Stimulated activated CD8-positive, alpha-beta memory T cell treated with anti-CD3 and anti-CD28 coated beads, Interleukin-7, amount 100 ng/mL, for 1 hour (primary cell): Measurements from ENCODE around the gene DHH.
"Not testable (repeated sequence)": the region's sequence is repeated elsewhere in the genome, so short reads cannot be mapped to it uniquely, and the experiment has no call there.

Experiments used
- DNase-seq, 2 donors: peaks; one replicate each; pipeline ENCODE4 v3.0.0-alpha.2; 2020; ENCODE audit warnings: low read depth in 2 of 2

The DHH gene

GRCh38 chr12:49070971-49071370, 23.6 kb downstream of the DHH start:
- DNase-seq, result no peak

DNA sequence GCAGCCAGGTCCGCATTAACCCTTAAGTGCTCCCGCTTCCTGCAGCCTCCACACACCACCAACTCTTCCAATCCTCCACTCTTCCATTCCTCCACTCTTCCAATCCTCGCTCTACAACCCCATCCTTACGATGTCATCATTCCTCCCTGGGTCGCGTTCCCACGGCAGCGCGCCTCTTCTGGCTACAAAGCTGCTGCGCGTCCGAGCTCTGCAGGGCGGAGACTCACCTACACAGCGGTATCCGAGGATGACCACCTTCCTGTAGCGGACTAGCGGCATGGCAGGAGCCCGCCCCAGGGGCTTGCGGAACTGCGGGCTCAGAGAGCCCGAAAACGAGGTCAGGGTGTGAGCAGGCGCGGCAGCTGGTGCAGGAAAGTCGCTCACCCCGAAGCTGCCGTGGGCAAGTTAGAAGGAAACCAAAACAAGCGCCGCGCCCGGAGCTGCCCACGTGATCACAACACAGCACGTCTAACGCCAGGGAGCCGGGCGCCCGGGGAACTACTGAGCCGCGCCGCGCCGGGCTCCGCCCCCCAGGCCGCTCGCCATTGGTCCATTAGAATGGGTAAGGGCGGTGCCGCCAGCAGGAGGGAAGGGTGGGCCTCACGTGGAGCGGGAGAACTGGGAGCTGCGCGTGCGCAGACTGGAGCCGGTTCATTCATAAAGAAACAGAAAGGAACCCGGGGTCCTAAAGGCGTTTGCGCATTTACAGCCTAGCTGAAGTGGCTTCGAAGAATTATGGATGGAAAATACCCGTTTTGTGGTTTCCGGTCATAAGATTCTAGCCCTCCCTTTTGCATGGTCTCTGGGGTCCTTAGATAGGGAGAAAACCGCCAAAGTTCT, 24.9 kb downstream of the DHH start, which contains the start of gene RHEBL1:
Gene RHEBL1, minus strand, starts transcription at position 473 of the 840 bp plus-strand sequence. Its CDS starts 194 bp downstream, at position 279.
- peak; percentile 95 to 96 for DNase-seq

GRCh38 chr12:49068879-49069506, 25.6 kb downstream of the DHH start:
- no peak for DNase-seq

- DNase-seq, result no peak
Measured at GRCh38 chr12:49066120-49066519, 28.5 kb downstream of the DHH start.

- no peak for DNase-seq
Measured at GRCh38 chr12:49064767-49065152, 29.8 kb downstream of the DHH start.

GRCh38 chr12:49061916-49062315, 32.7 kb downstream of the DHH start:
- not testable (repeated sequence) for DNase-seq

- DNase-seq, result no peak
Measured at GRCh38 chr12:49061157-49061650, 33.4 kb downstream of the DHH start.

- peak; percentile 67 to 75 for DNase-seq
Measured at GRCh38 chr12:49060237-49061156, 34.1 kb downstream of the DHH start, which contains the start of gene KMT2D. KMT2D (minus strand) TSS chr12:49060794; CDS start chr12:49055324, 5,470 bp downstream.

DNA sequence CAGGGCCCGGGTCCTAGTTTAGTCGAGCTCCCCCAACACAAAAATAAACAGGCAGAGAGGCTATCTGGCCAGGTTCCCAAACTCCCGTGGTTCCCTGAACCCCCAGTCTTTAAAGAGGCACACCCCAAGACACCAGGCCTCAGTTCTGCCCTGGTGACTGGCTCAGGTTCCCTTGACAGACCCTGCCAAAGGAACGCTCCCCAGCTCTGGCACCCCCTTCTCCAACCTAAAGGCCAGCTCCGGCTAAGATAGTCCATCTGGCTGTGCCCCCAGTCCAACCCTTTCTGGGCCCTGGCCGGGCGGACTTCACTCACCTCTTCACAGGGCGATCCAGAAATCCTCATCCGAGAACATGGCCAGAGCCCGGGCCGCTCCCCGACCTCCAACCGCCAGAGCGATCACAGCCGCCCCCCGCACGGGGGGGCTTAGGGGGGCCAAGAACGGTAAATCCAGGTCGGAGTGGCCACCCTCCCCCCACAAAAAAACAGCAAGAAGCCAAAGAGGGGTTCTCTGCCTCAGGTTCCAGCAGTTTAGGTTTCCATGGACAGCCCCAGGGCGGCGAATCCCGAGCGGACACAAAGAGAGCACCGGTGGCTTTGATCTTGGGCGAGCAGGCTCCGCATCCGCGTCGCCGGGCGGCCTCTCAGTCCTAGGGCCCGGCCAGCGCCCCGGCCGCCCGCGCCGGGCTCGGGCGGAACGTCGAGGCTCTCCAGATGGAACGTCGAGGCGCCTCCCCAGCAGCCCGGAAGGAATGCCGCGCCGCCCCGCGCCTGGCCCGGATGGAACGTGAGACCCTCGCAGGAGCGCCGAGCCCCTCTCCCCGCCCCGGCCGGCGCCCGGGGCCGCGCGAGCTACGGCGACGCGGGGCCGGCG, 35.1 kb downstream of the DHH start:
- DNase-seq, result no peak

DNA sequence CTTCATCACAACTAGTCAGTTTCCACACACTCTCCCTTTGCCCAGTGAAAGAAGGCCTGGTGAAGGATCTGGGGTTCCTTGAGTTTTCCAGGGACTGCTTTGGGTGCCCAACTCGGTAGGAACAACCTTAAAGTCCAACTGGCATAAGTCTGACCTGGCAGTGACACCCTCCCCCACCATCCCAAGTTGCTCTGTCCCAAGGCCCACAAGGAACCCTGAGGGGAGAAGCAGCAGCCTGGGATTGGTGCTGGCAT, 35.6 kb downstream of the DHH start:
- no peak for DNase-seq

GRCh38 chr12:49058366-49059044, 36.1 kb downstream of the DHH start:
- no peak for DNase-seq

- DNase-seq, result no peak
Measured at GRCh38 chr12:49057888-49058287, 36.7 kb downstream of the DHH start.

- DNase-seq, result no peak
Measured at GRCh38 chr12:49055978-49056754, 38.4 kb downstream of the DHH start.

- no peak for DNase-seq
Measured at GRCh38 chr12:49055092-49055491, 39.5 kb downstream of the DHH start.

GRCh38 chr12:49054524-49054923, 40.1 kb downstream of the DHH start:
- DNase-seq, result no peak

DNA sequence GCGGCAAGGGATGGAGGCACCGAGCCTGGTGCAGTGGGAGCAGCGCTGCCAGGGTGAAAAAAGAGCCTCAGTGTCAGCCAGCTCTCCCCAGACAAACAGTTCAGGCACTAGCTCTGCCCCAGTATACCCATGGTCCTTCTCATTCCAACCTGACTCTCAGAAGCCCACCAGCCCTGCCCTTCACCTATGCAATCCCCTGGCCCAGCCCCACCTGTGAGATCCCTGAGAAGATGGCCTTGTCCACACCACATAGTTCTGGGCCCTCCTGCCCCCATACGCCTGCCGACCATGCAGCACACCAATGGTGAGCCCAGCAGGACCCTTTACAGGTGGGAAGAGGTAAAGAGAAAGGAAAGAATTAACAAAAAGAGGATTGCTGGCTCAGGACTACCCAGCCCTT, 40.5 kb downstream of the DHH start:
- DNase-seq, result no peak

- no peak for DNase-seq
Measured at GRCh38 chr12:49052451-49053208, 42.0 kb downstream of the DHH start.

DNA sequence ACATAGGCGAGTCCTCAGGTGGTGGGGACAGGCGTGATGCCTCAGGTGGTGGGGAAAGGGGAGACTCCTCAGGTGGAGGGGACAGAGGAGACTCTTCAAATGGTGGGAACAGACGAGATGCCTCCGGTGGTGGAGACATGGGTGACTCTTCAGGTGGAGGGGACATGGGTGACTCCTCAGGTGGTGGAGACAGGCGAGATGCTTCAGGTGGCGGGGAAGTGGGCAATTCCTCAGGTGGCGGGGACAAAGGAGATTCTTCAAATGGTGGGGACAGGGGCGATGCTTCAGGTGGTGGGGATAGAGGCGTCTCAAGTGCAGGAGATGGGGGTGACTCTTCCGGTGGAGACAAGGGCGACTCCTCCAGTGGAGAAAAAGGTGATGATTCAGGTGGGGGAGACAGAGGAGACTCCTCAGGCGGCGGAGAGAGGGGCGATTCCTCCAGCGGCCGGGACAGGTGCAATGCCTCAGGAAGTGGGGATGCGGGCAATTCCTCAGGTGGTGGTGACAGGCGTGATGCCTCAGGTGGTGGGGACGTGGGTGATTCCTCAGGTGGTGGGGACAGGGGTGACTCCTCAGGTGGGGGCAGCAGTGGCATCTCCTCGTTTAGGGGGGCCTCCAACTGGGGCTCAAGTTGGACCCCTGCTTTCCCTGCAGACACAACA, 42.7 kb downstream of the DHH start:
- DNase-seq, result no peak
